GM10266 (cell line): Measurements from ENCODE around the gene CSF1.

Experiments
- DNase-seq: peaks from one replicate; pipeline ENCODE4 v3.0.0; 2012; ENCODE audit errors: extremely low spot score
- CTCF ChIP-seq: IDR thresholded peaks from 2 replicates; pipeline ENCODE4 v1.5.1; 2012; ENCODE audit warnings: mild to moderate bottlenecking, low read depth; ENCODE audit not compliant: control insufficient read depth, insufficient read depth; ENCODE audit errors: missing control alignments

The CSF1 gene

GRCh38 chr1:109969146-109969829, 58.6 kb downstream of the CSF1 start:
- no peak for DNase-seq
- no peak for TF ChIP-seq CTCF

GRCh38 chr1:109969907-109970306, 59.3 kb downstream of the CSF1 start:
- DNase-seq: no peak
- TF ChIP-seq CTCF: no peak

- DNase-seq: no peak
- no peak for TF ChIP-seq CTCF
Observed at GRCh38 chr1:109971559-109971958, 60.9 kb downstream of the CSF1 start.

GRCh38 chr1:109974191-109974590, 63.5 kb downstream of the CSF1 start:
- TF ChIP-seq CTCF: no peak
- DNase-seq: no peak

GRCh38 chr1:109975718-109976117, 65.1 kb downstream of the CSF1 start:
- no peak for DNase-seq
- no peak for TF ChIP-seq CTCF

- DNase-seq: no peak
- no peak for TF ChIP-seq CTCF
Observed at GRCh38 chr1:109976762-109977161, 66.1 kb downstream of the CSF1 start.

- no peak for DNase-seq
- no peak for TF ChIP-seq CTCF
Observed at GRCh38 chr1:109977225-109977624, 66.6 kb downstream of the CSF1 start.
